ENCODE results near the gene UPP2.

The UPP2 gene

GRCh38 chr2:158112992-158113391 lies 11.3 kb downstream of the UPP2 start:
- DNase-seq, result no peak

GRCh38 chr2:158113741-158114295 lies 12.1 kb downstream of the UPP2 start:
- DNase-seq, result no peak

GRCh38 chr2:158114516-158114915 lies 12.8 kb downstream of the UPP2 start:
- no peak for DNase-seq

GRCh38 chr2:158115202-158115767 lies 13.6 kb downstream of the UPP2 start:
- DNase-seq, result no peak

- no peak for DNase-seq
Measured at GRCh38 chr2:158116936-158117335, 15.3 kb downstream of the UPP2 start.

- DNase-seq, result no peak
Measured at GRCh38 chr2:158120102-158120501, 18.4 kb downstream of the UPP2 start.

- DNase-seq, result no peak
Measured at GRCh38 chr2:158120664-158121641, 19.3 kb downstream of the UPP2 start.

GRCh38 chr2:158124896-158125295 lies 23.2 kb downstream of the UPP2 start:
- no peak for DNase-seq

GRCh38 chr2:158125756-158126498 lies 24.3 kb downstream of the UPP2 start:
- DNase-seq, result no peak

- DNase-seq, result no peak
Measured at GRCh38 chr2:158127380-158127804, 25.7 kb downstream of the UPP2 start.

- DNase-seq, result no peak
Measured at GRCh38 chr2:158128168-158128973, 26.7 kb downstream of the UPP2 start.

GRCh38 chr2:158129037-158129436 lies 27.4 kb downstream of the UPP2 start:
- no peak for DNase-seq

GRCh38 chr2:158130832-158131473 lies 29.3 kb downstream of the UPP2 start:
- no peak for DNase-seq

GRCh38 chr2:158131483-158131912 lies 29.8 kb downstream of the UPP2 start:
- no peak for DNase-seq

- no peak for DNase-seq
Measured at GRCh38 chr2:158131919-158132566, 30.4 kb downstream of the UPP2 start.

- DNase-seq, result no peak
Measured at GRCh38 chr2:158134055-158134454, 32.4 kb downstream of the UPP2 start.

GRCh38 chr2:158134655-158135054 lies 33.0 kb downstream of the UPP2 start:
- DNase-seq, result no peak

GRCh38 chr2:158135096-158135495 lies 33.4 kb downstream of the UPP2 start:
- no peak for DNase-seq

GRCh38 chr2:158138255-158138654 lies 36.6 kb downstream of the UPP2 start:
- no peak for DNase-seq

GRCh38 chr2:158140201-158140600 lies 38.5 kb downstream of the UPP2 start:
- no peak for DNase-seq

- no peak for DNase-seq
Measured at GRCh38 chr2:158142165-158142564, 40.5 kb downstream of the UPP2 start.

Data from activated T-cell treated with anti-CD3 and anti-CD28 coated beads for 4 hours (primary cell).